Stimulated activated CD4-positive, alpha-beta T cell treated with anti-CD3 and anti-CD28 coated beads, Interleukin-4, amount 100 ng/mL, for 1 hour (primary cell): ENCODE measurements around the gene TTLL13.

Experiments
- DNase-seq: peaks from one replicate; pipeline ENCODE4 v3.0.0-alpha.2; 2020

The TTLL13 gene

DNA sequence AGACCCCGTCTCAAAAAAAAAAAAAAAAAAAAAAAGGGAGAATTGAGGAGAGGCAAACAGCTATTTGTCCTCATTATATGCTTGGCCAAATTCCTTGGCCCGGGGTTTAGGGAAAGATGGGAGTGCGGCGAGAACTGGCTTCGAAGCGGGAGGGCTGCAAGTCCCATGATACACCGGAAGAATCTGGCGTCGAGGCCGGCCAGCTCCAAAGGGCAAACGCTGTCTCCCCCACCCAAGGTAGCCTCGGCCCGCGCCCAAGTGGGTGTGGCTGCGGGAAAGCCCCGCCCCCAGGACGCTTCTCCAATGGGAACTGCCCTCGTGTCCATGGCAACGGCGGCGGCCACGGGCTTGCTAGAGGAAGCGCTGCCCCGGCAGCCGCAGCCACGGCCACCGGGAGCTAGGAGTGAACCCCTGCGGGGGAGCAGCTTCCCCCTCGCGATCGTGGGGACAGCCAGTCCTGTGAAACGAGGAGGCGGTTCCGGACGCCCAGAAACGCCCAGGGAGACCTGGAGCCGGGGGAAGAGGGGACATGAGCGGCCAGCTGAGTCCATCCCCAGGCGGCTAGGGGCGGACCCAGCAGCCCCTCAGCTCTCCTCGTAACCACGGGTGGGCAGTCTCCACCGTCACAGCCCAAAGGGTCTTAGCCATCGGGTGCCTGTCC lies at the start of gene TTLL13:
TSS of gene TTLL13 (plus strand) at position 354 of the 661 bp plus-strand sequence. CDS start 1,075 bp downstream, outside the sequence.
- peak; percentile 82 for DNase-seq

DNA sequence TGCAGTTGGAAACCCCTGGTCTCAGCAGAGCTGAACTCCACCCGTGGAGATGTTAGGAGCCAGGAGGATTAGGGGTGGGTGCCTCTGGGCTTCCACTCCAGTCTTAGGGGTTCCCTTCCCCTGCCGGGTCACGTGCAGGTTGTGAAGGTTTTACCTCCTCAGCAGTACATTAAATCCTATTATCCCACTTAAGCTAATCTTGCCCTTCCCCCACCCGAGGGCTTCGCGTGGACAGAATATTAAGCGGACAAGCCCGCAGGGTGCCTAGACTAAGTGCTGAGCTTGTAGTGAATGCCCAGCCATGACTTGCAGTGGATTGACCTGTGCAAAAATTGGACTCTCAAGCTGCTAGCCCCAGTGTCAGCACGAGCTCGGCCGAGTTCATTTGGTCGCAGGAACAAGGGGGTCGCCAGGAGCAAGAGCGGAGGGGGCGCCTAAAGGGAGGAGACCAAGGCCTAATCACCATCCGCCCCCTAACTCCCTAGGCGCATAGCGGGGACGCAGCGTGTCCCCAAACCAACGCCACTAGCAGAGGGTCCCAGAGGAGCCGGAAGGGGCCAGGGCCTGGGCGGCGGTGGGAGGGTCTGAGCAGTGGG lies 48.7 kb upstream of the TTLL13 start:
- DNase-seq, result no peak

GRCh38 chr15:90201130-90201943 lies 48.0 kb upstream of the TTLL13 start, which contains the start of gene SEMA4B:
SEMA4B (plus strand) TSS chr15:90201330; CDS start chr15:90201579, 249 bp downstream.
- peak; percentile 75 for DNase-seq

DNA sequence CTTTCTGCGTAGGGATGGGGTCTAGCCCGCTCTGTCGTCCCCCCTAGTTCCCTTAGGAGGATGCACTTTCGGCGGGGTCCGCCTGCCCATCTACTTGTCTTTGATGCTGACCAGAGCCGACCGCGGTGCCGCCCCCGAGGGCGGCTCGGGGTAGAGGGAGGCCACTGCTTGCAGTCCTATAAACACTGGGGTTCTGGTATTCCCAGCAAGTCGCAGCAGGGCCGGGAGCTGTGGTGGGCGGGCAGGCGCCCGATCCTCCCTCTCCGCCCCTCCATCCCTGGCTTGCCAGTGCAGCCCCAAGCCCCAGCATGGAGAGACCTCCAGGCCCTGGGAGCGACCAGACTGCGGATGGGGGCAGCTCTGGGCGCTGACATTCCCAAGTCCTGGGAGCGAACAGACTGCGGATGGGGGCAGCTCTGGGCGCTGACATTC lies 47.4 kb upstream of the TTLL13 start:
- no peak for DNase-seq

DNA sequence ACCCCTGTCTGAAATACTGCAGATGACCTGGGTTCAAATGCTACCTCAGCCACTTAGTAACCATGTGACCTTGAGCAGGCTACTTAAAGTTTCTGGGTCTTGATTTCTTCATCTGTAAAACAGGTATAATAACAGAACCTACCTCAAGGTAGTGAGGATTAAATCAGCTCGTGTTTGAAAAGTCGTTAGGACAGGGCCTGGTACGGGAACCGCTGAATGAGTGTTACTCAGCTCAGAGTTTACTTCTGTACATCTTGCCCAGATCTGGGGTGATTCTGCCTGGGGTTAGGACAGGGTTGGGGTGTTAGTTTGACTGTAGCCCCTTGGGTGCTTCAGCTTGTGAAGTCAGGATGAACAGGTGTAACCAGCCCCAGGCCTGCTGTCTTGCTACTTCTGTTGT lies 46.4 kb upstream of the TTLL13 start:
- no peak for DNase-seq

- no peak for DNase-seq
Observed at GRCh38 chr15:90203473-90203872, 45.9 kb upstream of the TTLL13 start.

DNA sequence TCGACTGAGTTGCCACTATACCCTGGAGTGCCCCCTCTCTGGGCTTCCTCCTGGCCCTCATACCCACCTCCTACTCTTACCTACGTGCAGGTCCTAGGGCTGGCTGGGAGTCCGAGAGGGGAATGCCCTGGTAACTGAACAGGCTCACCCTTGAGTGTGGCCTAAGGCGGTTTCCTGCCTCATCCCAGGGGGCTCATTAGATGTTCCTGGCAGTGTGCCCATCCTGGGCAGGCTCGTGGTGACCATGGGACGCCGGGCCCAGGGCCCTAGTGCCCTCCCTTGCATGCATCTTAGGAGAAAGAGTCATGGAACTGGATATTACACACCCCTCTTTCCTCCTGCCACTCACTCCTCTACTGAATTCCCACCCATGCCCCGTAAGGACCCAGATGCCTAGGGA lies 45.4 kb upstream of the TTLL13 start:
- no peak for DNase-seq

DNA sequence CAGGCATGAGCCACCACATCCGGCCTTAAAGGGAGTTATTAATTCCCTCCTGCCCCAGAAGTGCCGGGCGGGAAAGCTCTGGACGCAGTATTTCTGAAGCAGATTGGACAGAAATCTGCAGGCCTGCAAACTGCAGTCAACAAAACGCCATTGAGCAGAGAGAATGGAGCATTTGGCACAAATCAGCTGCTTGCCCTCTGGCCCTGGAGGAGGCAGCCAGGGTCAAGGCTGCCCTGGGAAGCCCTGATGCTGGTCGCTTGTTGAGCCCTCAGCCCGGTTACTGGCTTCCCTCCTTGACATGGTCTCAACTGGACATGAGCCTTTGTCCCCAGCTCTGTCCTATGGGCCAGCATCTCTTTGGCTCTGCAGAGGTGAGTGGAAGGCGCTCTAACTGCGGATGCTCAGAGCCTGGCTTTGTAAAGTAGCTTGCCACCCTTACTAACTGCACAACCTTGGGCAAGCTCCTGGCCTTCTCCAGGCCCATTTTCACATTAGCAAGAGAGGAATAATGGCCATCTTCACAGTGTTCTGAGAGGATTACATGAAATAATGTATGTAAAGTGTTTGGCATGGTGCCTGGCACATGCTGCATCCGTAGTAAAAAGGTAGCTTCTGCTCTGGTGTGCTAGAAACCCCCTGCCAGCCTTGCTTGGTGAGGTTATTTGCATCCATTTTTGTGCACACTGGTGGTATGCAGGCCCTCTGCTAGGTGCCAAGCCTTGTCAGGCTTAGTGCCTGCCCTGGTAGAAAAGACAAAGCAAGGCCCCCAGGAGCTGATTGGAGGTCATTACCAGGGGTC lies 44.1 kb upstream of the TTLL13 start:
- DNase-seq, result no peak

DNA sequence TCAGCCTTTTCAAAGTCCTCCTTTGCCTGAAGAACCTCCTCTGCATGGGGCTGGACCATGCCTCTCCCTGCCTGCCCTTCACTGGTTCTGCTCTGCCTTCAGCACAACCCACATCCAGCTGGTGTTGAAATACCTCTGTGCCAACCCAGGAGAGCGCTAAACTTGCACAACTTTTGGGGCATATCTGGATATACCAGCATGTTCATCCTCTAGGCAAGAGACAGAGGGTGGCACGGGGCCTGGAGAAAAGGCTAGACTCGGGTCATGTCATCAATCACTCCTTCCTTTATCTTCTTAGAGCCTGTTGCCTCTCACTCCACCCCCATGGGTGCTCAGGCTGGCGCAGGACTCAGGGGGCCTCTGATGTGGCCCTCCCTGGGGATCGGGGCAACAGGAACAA lies 43.5 kb upstream of the TTLL13 start:
- DNase-seq, result no peak

DNA sequence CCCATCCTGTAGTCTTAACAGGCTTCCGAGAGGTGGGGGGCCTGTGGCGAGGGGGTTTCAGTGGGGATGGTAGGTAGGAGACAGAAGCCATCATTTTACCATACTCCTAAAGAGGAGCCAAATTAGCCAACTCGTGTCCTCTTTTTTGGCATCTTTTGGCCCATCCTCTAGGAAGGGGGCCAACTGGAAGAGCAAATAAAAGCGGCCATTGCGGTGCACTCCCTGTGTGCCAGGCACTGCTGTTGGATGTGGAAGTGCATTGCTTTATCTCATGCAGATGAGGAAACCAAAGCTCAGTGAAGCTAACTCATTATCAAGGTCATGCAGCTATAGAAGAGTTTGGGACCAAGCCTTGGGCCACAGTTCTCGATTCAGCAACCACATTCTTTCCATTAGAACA lies 42.1 kb upstream of the TTLL13 start:
- no peak for DNase-seq

DNA sequence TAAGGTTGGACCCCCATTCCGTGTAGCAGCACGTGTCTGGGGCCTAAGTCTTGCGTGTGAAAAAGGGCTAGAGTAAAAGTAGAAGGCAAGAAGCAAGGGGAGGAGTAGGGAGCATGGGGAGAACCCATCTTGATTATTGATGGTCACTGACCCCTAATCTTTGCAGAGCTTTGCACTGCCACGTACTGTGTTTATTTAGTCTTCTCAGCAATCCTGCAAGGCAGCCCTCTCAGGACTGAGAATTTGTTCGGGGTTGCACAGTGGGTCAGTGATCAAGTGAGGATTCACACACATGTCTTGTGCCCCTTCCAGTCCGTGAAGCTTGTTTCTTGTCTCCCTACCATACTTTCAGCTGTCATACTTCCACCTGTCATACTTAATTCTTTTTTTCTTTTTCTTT lies 41.0 kb upstream of the TTLL13 start:
- DNase-seq, result no peak

GRCh38 chr15:90209591-90209990 lies 39.8 kb upstream of the TTLL13 start:
- no peak for DNase-seq

DNA sequence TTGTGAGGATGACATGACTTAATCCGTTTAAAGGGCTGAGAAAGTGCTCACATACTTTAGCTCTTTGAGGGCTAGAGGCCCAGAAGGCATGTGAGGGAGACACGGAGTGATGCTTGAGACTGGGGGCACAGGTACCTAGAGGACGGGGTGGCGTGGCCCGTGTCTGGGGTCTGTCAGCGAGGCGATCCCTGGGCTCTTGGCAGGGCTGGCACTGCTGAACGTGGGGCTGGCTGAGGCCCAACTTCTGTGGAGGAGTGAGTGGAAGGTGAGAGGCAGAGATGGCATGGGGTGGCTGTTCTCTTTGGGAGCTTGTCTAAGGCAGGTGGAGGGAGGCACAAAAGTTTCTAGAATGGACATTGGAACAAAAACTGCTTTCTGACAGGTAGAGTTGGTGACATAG lies 38.8 kb upstream of the TTLL13 start:
- DNase-seq, result no peak

DNA sequence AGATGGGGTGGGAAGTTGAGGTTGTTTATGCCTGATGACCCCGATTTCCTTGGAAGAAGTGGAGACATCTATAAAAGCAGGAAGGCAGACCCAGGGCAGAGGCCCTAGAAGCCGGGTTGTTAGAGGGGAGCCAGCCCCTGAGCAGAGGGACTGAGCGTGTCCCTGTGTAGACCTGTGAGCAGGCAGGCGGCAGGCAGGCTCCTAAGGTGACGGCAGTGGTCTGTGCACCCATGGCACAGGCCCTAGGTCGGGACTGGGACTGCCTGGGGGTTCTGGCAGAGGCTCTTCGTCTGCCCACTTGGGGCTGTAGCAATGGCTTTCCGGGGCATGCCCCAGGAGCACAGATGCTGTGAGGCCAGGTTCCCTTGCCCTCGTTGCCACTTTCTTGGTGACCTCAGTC lies 38.3 kb upstream of the TTLL13 start:
- no peak for DNase-seq

DNA sequence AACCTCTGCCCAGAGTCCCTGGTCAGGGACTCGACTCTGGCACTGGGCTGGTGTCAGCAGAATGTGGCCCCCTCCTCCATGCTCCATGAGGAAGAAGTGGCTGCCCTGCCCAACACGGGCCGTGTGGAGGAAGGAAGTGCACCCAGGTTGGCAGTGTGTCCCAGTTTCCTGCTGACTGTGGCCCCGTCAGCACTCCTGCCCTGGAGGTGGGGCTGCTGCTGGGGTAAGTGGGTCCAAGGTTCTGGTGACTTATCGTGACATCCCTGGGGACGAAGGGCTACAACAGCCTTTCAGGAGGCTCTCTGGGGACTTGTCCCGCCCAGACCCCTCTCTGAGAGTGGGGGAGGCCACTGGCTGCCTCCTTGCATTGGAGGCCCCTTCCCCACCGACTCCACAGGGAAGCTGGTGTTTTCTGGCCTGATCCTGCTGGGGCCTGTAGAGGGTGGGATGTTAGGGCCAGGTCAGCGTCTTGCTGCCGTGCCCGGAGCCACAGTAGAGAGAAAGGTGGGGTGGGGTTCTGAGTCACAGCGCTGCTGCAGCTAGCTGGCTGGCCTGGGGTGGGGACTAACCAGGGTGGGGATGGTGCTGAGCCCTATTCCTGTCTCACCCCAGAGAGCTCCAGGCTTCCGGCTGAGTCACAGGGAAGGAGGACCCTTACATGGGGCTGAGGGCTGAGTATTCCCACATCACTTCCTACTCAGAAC lies 37.8 kb upstream of the TTLL13 start:
- DNase-seq, result no peak

DNA sequence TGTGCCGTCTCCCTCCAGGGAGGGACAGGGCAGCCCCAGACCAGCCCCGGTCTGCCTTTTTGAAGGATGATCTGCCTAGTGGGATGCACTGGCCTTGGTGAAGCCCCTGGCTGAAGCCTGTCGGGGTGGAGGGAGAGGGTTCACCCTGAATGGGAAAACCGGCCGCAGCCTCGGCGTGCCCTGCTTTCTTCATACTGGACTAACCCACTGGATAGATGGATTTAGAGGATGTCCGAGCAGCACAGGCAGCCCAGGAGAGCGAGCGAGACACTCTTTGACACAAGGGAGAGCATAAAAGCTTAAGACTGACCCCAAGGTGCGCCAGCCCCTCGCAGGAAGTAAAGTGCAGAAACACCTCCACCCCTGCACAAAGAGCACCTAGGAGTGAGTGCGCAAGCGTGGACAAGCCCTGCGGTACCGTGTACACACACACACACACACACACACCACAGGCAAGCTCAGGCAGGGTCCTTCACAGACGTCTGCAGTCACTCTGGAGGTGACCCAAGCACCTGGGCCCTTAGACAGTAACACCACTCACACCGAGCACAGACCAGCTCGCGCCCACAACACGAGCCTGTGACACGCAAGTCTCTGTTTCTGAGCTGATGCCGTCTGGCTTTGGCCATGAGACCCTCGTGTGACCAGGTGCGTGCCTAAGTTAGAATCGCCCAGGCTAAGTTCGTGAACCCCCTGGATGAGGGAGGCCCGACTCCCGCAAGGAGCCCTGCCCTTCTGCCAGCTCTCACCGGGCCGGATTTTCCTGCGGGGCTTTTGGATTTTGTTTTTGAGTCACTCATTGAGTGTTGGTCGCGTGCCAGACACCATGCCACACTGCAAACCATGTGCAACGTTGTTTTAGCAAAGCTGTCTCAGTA lies 36.9 kb upstream of the TTLL13 start:
- DNase-seq, result no peak

- DNase-seq, result no peak
Observed at GRCh38 chr15:90213122-90213817, 36.1 kb upstream of the TTLL13 start.

DNA sequence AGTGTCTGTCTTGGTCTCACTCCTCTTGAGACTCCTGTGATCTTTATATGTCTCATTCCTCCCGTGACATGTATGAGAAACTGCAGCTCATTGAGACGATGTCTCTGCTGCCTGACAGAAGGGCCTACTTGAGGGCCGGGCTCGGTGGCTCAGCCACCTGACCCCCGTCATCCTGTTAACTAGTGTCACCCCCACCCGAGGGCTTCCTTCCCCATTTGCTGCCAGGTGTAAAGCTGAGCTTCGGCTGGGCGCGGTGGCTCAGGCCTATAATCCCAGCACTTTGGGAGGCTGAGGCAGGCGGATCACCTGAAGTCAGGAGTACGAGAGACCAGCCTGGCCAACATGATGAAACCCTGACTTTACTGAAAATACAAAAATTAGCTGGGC lies 35.5 kb upstream of the TTLL13 start:
- DNase-seq, result no peak

DNA sequence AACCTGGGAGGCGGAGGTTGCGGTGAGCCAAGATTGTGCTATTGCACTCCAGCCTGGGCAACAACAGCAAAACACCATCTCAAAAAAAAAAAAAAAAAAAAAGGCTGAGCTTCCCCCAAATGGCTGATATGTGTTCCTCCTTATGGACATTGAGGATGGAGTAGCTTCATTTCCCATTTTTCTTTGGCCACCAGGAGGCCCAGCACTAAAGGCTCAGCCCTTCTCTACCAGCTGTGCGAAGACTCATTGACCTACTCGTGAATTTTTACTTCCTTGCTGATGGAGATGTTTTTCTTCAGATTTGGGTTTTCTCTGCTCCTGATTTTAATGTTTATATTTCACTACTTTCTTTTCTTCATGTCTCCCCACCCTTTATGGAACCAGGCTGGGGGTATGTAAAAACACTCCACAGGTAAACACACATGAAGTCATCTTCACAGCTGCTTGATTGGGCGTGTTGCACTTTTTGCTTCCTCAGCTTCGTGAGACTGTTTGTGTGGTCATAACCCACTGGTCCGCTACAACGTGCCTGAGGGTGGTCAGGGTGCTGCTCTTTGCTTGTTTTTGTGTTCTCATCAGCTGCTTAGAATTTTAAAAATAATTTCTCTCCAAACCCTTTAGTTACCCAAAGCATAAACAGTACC lies 34.7 kb upstream of the TTLL13 start:
- no peak for DNase-seq

- no peak for DNase-seq
Observed at GRCh38 chr15:90217671-90218394, 31.5 kb upstream of the TTLL13 start.
